ENCODE results near the gene ADTRP. TPM values are rescaled to one million over a fixed set of nuclear protein-coding genes. Genes with fewer than 3 reads are reported as not detected.

The ADTRP gene
- total and polyA plus RNA-seq, 7 donors: 0.08 TPM; not detected in 5

DNA sequence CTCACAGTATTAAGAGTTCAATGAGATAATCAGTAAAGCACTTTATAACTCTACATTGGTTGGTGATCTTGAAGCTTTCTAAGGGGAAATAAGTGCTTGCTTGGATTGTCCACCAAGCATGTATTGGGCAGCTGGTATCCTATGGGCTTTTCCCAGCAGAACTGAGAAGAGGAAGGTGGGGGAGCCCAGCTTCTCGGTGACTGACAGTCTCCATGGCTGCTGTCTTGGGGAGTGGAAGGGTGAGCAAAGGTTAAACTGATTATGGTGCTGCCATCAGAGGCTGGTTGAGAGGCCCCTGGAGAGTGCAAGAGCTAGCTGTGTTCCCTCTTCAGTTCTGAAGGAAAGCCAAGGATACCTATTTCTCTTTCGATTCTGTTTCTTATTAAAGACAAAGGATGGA is 35.5 kb upstream of the ADTRP start:
- no peak overlapping the region for H3K27ac ChIP-seq
- no peaks in the 10 kb centered on the region for H3K9me3 ChIP-seq
- 90 to 97% (median 94%) methylated on average over 2 of the region's 2 CpGs for WGBS, 3 donors
- no peaks in the 10 kb centered on the region for H3K36me3 ChIP-seq (ENCODE audit: insufficient read depth in 1 of 2, low read depth in 1 of 2)
- H3K4me3 ChIP-seq: no peak overlapping the region
- TF ChIP-seq, protein P1, sequence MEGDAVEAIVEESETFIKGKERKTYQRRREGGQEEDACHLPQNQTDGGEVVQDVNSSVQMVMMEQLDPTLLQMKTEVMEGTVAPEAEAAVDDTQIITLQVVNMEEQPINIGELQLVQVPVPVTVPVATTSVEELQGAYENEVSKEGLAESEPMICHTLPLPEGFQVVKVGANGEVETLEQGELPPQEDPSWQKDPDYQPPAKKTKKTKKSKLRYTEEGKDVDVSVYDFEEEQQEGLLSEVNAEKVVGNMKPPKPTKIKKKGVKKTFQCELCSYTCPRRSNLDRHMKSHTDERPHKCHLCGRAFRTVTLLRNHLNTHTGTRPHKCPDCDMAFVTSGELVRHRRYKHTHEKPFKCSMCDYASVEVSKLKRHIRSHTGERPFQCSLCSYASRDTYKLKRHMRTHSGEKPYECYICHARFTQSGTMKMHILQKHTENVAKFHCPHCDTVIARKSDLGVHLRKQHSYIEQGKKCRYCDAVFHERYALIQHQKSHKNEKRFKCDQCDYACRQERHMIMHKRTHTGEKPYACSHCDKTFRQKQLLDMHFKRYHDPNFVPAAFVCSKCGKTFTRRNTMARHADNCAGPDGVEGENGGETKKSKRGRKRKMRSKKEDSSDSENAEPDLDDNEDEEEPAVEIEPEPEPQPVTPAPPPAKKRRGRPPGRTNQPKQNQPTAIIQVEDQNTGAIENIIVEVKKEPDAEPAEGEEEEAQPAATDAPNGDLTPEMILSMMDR (IDR thresholded peaks at IDR 0.05): no peak
- ATAC-seq (no peak), DNase-seq (no peak)
- no peaks in the 10 kb centered on the region for H3K27me3 ChIP-seq (ENCODE audit: insufficient read depth in 3 of 3, low read length in 2 of 3)
- no peaks in the 10 kb centered on the region for H3K4me1 ChIP-seq
- intact Hi-C loops (cut with DNase I): no loop called here

DNA sequence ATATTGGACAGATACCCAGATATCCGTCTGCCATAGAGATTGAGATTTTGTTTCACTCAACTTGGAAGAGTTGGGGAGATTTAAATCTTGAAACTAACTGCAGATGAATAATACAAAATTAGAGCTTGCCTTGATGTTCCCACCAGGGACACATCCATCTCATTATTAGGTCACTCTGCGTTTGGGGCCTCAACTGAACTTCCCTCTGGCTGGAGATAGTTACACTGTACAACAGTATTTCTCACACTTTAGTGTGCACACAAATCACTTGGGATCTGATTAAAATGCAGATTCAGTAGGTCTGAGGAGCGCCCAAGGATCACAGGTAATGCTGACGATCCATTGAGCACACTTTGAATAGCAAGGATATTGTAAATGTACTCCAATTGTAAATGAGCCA is 35.0 kb upstream of the ADTRP start:
- Histone ChIP-seq H3K9me3 (no peaks in the 10 kb centered on the region), H3K4me1 (no peaks in the 10 kb centered on the region), H3K36me3 (ENCODE audit: insufficient read depth in 1 of 2, low read depth in 1 of 2) (no peaks in the 10 kb centered on the region), H3K4me3 (no peak overlapping the region), H3K27ac (no peak overlapping the region), H3K27me3 (ENCODE audit: insufficient read depth in 3 of 3, low read length in 2 of 3) (no peaks in the 10 kb centered on the region)
- DNase-seq: no peak
- WGBS, 3 donors: 65 to 75% (median 66%) methylated on average over 4 of the region's 4 CpGs
- intact Hi-C loops (cut with DNase I): no loop called here
- TF ChIP-seq, protein P1 (IDR thresholded peaks at IDR 0.05): no peak
- no peak for ATAC-seq

DNA sequence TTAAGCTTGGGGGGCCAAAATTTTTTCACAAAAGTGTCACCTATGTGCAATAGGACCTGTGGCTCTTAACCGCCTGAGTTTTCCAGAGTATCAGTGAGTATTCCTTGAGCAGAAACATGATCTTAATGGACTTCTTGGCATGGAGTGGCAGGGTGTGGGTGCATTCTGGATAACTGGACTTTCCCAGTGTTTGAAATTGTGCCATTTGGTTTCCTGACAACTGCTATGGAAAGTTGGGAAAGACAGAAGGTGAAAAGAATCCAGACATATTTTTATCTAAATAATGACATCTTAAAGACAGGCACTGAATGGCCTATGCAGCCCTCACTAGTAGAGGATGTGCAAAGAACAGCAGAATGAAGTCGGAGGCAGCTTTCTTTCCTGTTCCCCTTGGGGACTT is 34.3 kb upstream of the ADTRP start:
- Histone ChIP-seq H3K27ac (no peak overlapping the region), H3K4me3 (no peak overlapping the region), H3K4me1 (no peaks in the 10 kb centered on the region), H3K36me3 (ENCODE audit: insufficient read depth in 1 of 2, low read depth in 1 of 2) (no peaks in the 10 kb centered on the region), H3K27me3 (ENCODE audit: insufficient read depth in 3 of 3, low read length in 2 of 3) (no peaks in the 10 kb centered on the region), H3K9me3 (no peaks in the 10 kb centered on the region)
- DNase-seq (no peak), ATAC-seq (no peak)
- intact Hi-C loops (cut with DNase I): no loop called here
- 45 to 55% (median 53%) methylated on average over 2 of the region's 2 CpGs for WGBS, 3 donors
- TF ChIP-seq, protein P1 (IDR thresholded peaks at IDR 0.05): no peak

DNA sequence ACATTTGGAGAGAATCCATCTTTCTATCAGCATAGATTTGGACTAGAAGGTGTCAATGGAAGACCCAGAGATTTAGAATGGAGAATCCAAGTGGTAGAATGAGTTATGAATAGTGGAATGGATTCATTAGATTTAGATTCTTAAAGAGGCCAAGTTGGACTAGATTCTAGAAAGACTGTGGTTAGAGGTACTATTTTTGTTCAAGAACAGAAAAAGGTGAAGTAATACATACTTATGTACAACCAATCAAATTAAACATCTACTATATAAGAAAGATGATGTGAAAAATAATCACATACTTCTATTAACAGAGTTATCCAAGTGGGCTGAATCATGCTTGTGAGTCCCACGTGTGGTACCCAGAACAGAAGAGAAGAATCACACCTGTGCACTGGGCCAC is 33.8 kb upstream of the ADTRP start:
- Histone ChIP-seq H3K27ac (no peak overlapping the region), H3K27me3 (ENCODE audit: insufficient read depth in 3 of 3, low read length in 2 of 3) (no peaks in the 10 kb centered on the region), H3K36me3 (ENCODE audit: insufficient read depth in 1 of 2, low read depth in 1 of 2) (no peaks in the 10 kb centered on the region), H3K9me3 (no peaks in the 10 kb centered on the region), H3K4me3 (no peak overlapping the region), H3K4me1 (no peaks in the 10 kb centered on the region)
- TF ChIP-seq, protein P1 (IDR thresholded peaks at IDR 0.05): no peak
- WGBS, 3 donors: 59 to 84% (median 76%) methylated on average over 1 of the region's 1 CpG
- intact Hi-C loops (cut with DNase I): no loop called here
- ATAC-seq (no peak), DNase-seq (no peak)

DNA sequence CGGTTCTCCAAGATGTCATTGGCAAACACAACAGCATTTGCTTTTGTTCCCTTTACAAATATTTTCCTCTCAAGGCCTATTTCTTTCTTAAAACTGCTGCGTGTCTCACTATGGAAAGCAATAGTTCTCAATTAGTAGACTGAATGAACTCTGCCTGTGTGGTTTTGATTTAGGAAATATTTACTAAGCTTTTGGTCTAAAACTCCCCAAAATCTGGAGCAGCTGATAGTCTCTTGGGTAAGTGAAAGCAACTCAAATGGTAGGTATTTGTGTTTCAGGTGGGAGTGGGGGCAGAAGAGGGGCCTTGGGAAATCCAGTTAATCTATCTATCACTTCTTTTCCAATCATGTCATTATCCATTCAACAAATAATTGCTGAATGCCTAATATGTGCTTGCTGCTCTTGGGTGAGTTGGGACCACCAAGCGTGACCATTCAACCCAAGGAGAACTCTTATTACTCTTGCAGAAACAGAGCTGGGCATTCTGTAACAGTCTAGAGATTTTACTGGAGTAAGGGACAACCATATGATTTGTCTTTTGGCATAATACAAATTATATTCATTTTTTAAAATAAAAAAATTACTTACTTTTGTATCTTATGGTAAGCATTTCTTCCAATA is 33.2 kb upstream of the ADTRP start:
- H3K27me3 ChIP-seq (ENCODE audit: insufficient read depth in 3 of 3, low read length in 2 of 3): no peaks in the 10 kb centered on the region
- no peak overlapping the region for H3K4me3 ChIP-seq
- H3K36me3 ChIP-seq (ENCODE audit: insufficient read depth in 1 of 2, low read depth in 1 of 2): no peaks in the 10 kb centered on the region
- TF ChIP-seq, protein P1 (IDR thresholded peaks at IDR 0.05): no peak
- WGBS, 3 donors: 80 to 84% (median 83%) methylated on average over 3 of the region's 3 CpGs
- ATAC-seq (no peak), DNase-seq (no peak)
- intact Hi-C loops (cut with DNase I): no loop called here
- H3K4me1 ChIP-seq: no peaks in the 10 kb centered on the region
- H3K9me3 ChIP-seq: no peaks in the 10 kb centered on the region
- H3K27ac ChIP-seq: no peak overlapping the region
